ENCODE data around the gene CLCN4.
A peak's percentile ranks its signal among the peaks of the same experiment; 100 is the strongest.

The CLCN4 gene

DNA sequence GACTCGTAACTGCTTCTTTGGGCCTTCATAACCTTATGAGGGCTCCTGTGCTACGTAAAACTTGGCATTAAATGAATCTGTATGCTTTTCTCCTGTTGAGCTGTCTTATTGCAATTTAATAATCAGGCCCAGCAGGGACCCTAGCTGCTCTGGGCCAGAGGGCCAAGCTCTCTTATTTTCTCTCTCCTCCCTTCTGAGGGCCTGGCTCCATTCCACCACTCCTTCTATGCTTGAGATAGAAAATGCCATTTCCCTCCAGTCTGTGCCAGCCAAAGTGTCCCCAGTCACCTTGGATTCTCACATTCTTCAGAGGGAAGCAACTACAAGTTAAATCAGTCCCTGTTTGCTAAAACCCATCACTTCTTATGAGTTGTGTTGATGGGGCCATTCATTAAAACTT, 90.1 kb downstream of the CLCN4 start:
- no peak for DNase-seq

DNA sequence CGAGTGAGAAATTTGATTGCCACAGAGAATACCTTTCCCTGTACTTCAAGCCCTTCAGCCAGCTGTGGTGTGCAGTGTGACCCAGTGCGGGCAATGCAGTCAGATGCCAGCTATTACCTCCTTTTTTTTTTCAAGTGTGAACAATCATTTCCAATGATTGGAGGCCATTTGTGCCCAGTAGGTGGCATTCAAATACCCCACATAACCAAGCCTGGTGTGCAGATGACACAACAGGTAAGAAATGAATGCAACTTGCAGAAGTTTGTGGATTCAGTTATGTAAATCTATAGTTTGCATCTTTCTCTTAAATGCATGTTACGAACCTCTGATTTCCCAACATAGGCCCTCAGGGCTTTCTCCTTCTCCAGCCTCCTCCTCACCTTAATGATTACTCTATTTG, 98.0 kb downstream of the CLCN4 start:
- DNase-seq = peak; percentile 87

DNA sequence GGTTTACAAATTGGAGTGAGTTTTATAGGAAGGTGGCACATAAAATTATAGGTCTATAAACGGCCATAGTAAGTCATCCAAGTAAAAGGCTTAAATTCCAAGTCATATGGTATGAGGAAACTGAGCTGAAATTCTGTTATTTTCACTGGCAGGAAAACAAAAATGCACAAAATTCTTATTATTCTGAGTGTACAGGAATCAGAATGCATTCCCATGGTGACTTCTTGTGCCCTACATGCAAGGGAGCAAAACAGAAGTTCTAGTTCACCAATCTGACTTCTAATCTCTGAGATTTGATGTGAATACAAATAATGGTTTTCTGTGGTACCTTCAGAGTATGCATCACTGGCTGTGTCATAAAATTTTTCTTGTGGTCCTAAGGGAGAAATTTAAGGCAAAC, 102.9 kb downstream of the CLCN4 start:
- DNase-seq = no peak

- DNase-seq = no peak
Measured at GRCh38 chrX:10265775-10266174, 109.0 kb downstream of the CLCN4 start.

DNA sequence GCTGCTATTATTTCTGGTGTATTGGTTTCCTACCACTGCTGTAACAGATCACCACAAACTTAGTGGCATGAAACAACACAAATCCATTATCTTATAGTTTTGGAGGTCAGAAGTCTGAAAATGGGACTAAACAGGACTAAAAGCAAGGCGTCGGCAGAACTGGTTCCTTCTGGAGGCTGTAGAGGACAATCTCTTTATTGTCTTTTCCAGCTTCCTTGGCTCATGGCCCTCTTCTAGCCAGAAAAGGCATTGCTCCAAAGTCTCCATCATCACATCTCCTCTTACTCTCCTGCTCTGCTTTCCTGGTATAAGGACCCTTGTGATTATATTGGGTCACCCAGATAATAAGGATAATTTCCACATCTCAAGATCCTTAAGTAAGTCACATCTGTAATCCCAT, 121.9 kb downstream of the CLCN4 start:
- DNase-seq = no peak

DNA sequence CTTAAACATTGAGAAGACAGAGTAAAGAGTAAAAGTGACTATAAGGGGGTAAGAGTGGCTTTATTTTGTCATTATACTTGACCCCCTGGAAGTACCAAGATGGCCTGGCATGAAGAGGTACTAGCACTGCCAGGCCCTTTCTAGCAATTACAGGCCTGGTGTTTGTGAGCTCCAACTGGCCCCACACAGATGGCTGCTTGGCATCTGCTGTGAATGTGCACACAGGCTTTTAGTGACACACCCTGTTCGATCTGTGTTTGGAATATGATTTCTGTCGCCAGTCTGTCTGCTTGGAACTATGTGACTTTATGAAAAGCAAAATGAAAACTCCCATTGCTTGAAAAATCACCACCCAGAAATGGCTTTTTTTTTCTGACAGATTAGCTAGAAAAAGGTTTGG, 123.3 kb downstream of the CLCN4 start:
- DNase-seq = no peak

DNA sequence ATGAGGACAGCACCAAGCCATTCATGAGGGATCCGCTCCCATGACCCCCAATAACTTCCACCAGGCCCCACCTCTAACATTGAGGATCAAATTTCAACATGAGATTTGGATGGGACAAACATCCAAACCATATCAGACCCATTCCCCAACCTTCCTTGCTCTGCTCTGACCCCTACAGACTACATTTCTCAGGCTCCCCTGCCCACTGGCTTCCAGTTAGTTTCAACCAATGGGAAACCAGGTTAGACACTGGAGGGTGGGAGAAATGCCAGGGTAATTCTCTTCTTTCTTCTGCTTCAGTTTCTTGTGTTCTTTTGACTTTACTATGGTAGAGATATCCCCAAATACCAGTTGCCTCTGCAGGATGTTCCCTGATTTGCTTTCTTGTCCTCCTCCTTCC, 125.7 kb downstream of the CLCN4 start:
- DNase-seq = no peak

DNA sequence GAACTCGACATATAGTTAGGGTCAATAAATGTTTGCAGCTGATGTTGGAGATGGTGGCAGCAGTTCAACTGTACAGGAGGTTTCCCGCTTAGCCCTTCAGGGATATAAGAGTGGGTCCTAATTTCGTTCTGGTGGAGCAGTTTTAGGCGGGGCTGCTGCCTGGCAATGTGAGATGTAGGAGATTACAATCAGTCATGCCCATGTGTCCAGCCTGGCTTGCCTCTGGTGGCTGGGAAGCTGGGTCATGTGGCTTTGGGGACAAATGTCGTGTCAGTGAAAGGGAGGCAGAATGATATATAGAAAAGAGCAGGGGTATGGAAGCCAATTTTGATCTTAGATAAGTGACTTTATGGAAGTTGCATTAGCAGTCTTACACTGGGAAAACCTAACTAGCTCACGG, 129.4 kb downstream of the CLCN4 start:
- no peak for DNase-seq

Measured in NCI-H526 treated with DMSO at 0.1 percent for 48 hours (cell line).